Lung (tissue), 12 donors: Measurements from ENCODE around the gene PLEKHF1. TPM values are rescaled to one million over a fixed set of nuclear protein-coding genes. Genes with fewer than 3 reads are reported as not detected.

Experiments
- ATAC-seq: fragments of 200-7000 bp; cut with Tn5 transposase; one replicate; pipeline ENCODE4 v1.9.1; 2020; ENCODE audit warnings: moderate number of reproducible peaks; ENCODE audit not compliant: insufficient read depth, low FRiP score
- DNase-seq, 3 donors: peaks; one replicate each; pipeline ENCODE4 v3.0.0-alpha.2; 2013 to 2017
- H3K27ac ChIP-seq, 2 donors: one replicate each; pipeline ENCODE4 v1.5.1; 2013; ENCODE audit warnings: mild to moderate bottlenecking in 2 of 2, moderate library complexity in 2 of 2, control low read depth in 1 of 2, inconsistent platforms in 1 of 2, low read depth in 1 of 2, low read length in 1 of 2
- H3K27me3 ChIP-seq, 3 donors: one replicate each; pipeline ENCODE4 v1.5.1; 2013; ENCODE audit warnings: low read length in 2 of 3; ENCODE audit not compliant: control insufficient read depth in 3 of 3, insufficient read depth in 3 of 3
- H3K36me3 ChIP-seq, 4 donors: one replicate each; pipeline ENCODE4 v1.5.1; 2013; ENCODE audit warnings: low read length in 4 of 4, mild to moderate bottlenecking in 1 of 4, moderate library complexity in 1 of 4; ENCODE audit not compliant: control insufficient read depth in 4 of 4, insufficient read depth in 4 of 4
- H3K4me1 ChIP-seq, 5 donors: one replicate each; pipeline ENCODE4 v1.5.1; 2013; ENCODE audit warnings: low read length in 5 of 5, mild to moderate bottlenecking in 2 of 5, moderate library complexity in 1 of 5; ENCODE audit not compliant: control insufficient read depth in 5 of 5, insufficient read depth in 5 of 5
- H3K4me3 ChIP-seq: one replicate; pipeline ENCODE4 v1.5.1; 2013; ENCODE audit warnings: mild to moderate bottlenecking, control low read depth, moderate library complexity
- H3K9ac ChIP-seq, 2 donors: one replicate each; pipeline ENCODE4 v1.5.1; 2013; ENCODE audit warnings: low read length in 2 of 2, control low read depth in 1 of 2; ENCODE audit not compliant: insufficient read depth in 1 of 2
- H3K9me3 ChIP-seq, 4 donors: one replicate each; pipeline ENCODE4 v1.5.1; 2013; ENCODE audit warnings: low read length in 3 of 4, mild to moderate bottlenecking in 1 of 4, moderate library complexity in 1 of 4; ENCODE audit not compliant: control insufficient read depth in 4 of 4, insufficient read depth in 3 of 4
- CTCF ChIP-seq: IDR thresholded peaks from 2 replicates; pipeline ENCODE4 v1.5.1; 2012; ENCODE audit warnings: mild to moderate bottlenecking; ENCODE audit errors: control extremely low read depth, extremely low read depth
- WGBS, 2 donors: extraction: QIAGEN DNeasy Blood & Tissue Kit; methylation state at CpG; one replicate each; pipeline ENCODE4 v1.1.7; 2013; 5-methylcytosine and 5-hydroxymethylcytosine counted together
- polyA plus RNA-seq, 2 donors: library from polyadenylated mRNA; stranded (reverse); fragments of 200-250 nt; gene quantifications; one replicate each; pipeline ENCODE4 v1.2.1, GENCODE V29; 2013
- total RNA-seq, 2 donors: library from RNA; depleted of rRNA in 1 of 2; stranded (reverse); fragments of >200 nt in 1 of 2; gene quantifications; one replicate each; pipeline ENCODE4 v1.2.1, GENCODE V29; 2014 to 2021
- donor health status: control.
- donor health status: control.
- donor health status: Bipolar disorder and iron deficiency.
- donor health status: healthy.
- donor health status: DM: yes; HTN: yes; CAD: no.

The PLEKHF1 gene
- total and polyA plus RNA-seq, 4 donors = 5.7 to 13.2 (median 10.4) TPM

- H3K9me3 ChIP-seq = no peaks in the 10 kb centered on the region
- DNase-seq = no peak
- no peak for TF ChIP-seq CTCF
- H3K27me3 ChIP-seq = no peaks in the 10 kb centered on the region
- 57 to 70% methylated on average over 8 of the region's 8 CpGs for WGBS, 2 donors
- no peak for ATAC-seq
- H3K27ac ChIP-seq = peak overlapping the region; percentile 26 to 50
- H3K4me1 ChIP-seq = peaks cover 0 to 24% (median 0%) of the 10 kb centered on the region in 5 donors
- H3K9ac ChIP-seq = no peak overlapping the region
- peaks cover 0 to 23% (median 7%) of the 10 kb centered on the region in 4 donors for H3K36me3 ChIP-seq
- no peak overlapping the region for H3K4me3 ChIP-seq
These were observed 11.3 kb downstream of the PLEKHF1 start for GRCh38 chr19:29676586-29676985.

- 87 to 90% methylated on average over 18 to 23 of the region's 23 CpGs for WGBS, 2 donors
- H3K4me3 ChIP-seq = no peak overlapping the region
- TF ChIP-seq CTCF = no peak
- no peak overlapping the region for H3K9ac ChIP-seq
- no peaks in the 10 kb centered on the region for H3K9me3 ChIP-seq
- no peaks in the 10 kb centered on the region for H3K27me3 ChIP-seq
- peaks cover 0 to 23% (median 7%) of the 10 kb centered on the region in 4 donors for H3K36me3 ChIP-seq
- peak overlapping the region; percentile 18 to 50 for H3K27ac ChIP-seq
- DNase-seq (no peak), ATAC-seq (no peak)
- H3K4me1 ChIP-seq = peaks cover 0 to 21% (median 0%) of the 10 kb centered on the region in 5 donors
These were observed 11.9 kb downstream of the PLEKHF1 start for GRCh38 chr19:29677001-29677817.

- no peak overlapping the region for H3K9ac ChIP-seq
- ATAC-seq = no peak
- peak overlapping the region; percentile 34 to 50 for H3K27ac ChIP-seq
- WGBS, 2 donors = 82 to 83% methylated on average over 20 of the region's 20 CpGs
- H3K4me1 ChIP-seq = peaks cover 0 to 21% (median 0%) of the 10 kb centered on the region in 5 donors
- DNase-seq = no peak
- H3K4me3 ChIP-seq = no peak overlapping the region
- H3K27me3 ChIP-seq = no peaks in the 10 kb centered on the region
- H3K36me3 ChIP-seq = peaks cover 0 to 23% (median 7%) of the 10 kb centered on the region in 4 donors
- H3K9me3 ChIP-seq = no peaks in the 10 kb centered on the region
- TF ChIP-seq CTCF = no peak
These were observed 13.3 kb downstream of the PLEKHF1 start for GRCh38 chr19:29678484-29679106.
